Activated CD4-positive, alpha-beta T cell treated with anti-CD3 and anti-CD28 coated beads for 1 hour (primary cell): Measurements from ENCODE around the gene TRPM1.

Experiments used
- DNase-seq: peaks from one replicate; pipeline ENCODE4 v3.0.0-alpha.2; 2020

The TRPM1 gene

GRCh38 chr15:31013863-31014607 is 87.5 kb downstream of the TRPM1 start:
- no peak for DNase-seq

- no peak for DNase-seq
Observed at GRCh38 chr15:31012455-31012854, 89.1 kb downstream of the TRPM1 start.

DNA sequence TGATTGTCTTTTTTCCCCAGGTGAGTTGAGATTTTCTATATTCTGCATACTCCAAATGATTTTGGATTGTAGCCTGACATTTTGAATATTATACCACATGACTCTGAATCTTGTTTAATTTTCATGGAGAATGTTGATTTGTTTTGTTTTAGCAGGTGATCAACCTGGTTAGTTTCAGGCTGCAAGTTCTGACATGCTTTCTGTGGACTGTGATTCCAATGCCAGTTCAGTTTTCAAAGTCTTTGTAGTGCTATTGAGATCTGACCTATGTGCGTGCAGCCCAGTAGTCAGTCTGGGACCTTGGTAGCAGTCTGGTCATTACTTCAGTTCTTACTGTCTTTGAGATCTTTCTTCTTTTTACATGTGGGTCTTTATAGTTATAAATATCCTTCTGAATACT is 91.5 kb downstream of the TRPM1 start:
- no peak for DNase-seq

GRCh38 chr15:31005660-31006059 is 95.9 kb downstream of the TRPM1 start:
- DNase-seq, result no peak

- no peak for DNase-seq
Observed at GRCh38 chr15:31004220-31004733, 97.2 kb downstream of the TRPM1 start.

- no peak for DNase-seq
Observed at GRCh38 chr15:31001702-31002101, 99.8 kb downstream of the TRPM1 start.

DNA sequence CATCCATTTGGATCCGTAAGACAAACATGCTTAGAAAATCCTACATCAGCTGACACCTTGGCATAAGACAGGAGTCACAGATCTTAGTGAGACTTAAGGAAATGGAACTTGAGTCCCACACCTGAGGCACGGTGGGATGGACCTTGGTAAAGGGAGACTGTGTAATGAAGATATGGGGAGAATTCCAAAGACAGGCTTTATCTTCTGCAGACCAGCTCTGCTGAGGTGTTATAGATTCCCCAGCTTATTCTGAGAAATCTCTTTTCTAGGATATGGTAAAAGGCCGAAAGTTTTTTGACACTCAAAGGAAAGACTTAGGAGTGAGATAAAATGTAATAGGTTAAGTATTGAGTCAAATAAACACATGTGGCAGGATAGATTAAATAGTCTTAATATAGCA is 101.8 kb downstream of the TRPM1 start:
- DNase-seq, result no peak

GRCh38 chr15:30997270-30997669 is 104.3 kb downstream of the TRPM1 start:
- no peak for DNase-seq

GRCh38 chr15:30992249-30992864 is 109.2 kb downstream of the TRPM1 start:
- DNase-seq, result no peak

- peak; percentile 62 for DNase-seq
Observed at GRCh38 chr15:30991255-30992235, 110.0 kb downstream of the TRPM1 start, which contains the start of gene MTMR10. TSS of gene MTMR10 (minus strand) at chr15:30991628. CDS start at chr15:30991506, 122 bp downstream.

- DNase-seq, result no peak
Observed at GRCh38 chr15:30990446-30991254, 110.9 kb downstream of the TRPM1 start.

DNA sequence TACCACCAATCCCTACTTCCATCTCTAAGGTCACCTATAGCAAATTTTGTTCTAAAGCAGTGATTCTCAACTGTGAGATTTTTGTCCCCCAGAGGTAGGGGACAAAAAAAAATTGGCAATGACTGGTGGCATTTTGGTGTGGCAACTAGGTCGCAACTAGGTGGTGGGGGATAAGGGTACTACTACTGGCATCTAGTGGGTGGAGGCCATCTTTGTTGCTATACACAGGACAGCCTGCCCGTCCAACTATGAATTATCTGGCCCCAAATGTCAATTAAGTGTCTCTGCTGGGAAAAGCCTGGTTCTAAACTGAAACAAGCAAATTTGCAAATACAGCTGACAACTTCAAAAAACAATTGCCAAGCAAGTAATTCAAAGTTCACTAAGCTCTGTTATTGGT is 111.5 kb downstream of the TRPM1 start:
- no peak for DNase-seq

DNA sequence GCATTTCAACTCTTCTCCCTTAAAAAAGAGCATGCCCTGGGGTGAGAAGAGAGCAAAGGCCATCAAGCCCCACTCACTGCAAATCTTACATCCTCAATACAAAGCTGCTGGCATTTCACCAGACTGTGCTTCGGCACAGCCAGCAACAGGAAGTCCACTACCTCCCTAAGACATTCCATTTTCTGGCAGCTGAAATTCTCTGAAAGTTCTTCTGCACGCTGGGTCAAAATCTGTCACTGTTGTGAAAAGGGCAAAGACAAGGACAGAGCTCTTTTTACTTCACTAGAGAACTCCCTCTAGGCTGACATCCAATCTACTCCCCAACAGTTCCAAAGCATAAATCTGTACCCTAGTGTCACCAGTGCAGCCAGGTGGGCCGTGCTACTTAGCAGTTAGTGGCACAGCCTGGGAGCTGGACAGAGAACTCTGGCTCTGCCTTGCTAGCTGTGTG is 116.4 kb downstream of the TRPM1 start:
- DNase-seq, result no peak

DNA sequence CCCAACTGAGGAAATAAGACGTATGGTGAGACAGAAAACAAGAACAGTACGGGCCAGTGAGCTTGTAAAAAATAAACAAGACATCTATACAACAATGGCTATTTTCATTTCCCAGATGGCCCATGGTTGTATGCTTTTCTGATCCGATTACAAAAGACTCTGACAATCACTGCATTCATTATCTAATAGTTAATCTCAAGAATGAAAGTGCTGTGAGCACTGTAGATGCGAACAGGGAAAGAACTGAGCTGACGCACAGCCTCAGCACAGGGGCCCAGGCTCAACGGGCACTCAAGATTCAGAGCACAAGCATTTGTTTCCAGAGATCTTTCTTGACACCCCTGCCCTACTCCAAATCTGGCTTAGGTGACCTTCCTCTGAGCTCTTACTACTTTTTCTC is 117.0 kb downstream of the TRPM1 start:
- no peak for DNase-seq

- no peak for DNase-seq
Observed at GRCh38 chr15:30984118-30984517, 117.4 kb downstream of the TRPM1 start.

DNA sequence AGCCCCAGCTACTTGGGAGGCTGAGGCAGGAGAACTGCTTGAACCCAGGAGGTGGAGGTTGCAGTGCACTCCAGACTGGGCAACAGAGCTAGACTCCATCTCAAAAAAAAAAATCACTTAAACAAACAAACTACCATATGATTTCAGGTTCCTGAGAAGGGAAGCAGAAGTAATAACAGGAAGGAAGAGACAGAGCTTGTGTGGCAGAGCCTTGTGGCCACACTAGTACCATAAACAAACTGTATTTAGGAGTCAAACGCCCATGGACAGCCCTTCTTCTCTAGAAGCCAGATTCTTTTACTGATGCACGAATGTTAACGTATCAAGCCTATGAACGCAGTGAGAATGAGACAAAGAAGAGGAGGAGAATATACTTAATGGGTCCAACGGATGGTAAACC is 122.1 kb downstream of the TRPM1 start:
- DNase-seq, result no peak

GRCh38 chr15:30978328-30978727 is 123.2 kb downstream of the TRPM1 start:
- DNase-seq, result no peak

GRCh38 chr15:30974112-30974511 is 127.4 kb downstream of the TRPM1 start:
- no peak for DNase-seq

DNA sequence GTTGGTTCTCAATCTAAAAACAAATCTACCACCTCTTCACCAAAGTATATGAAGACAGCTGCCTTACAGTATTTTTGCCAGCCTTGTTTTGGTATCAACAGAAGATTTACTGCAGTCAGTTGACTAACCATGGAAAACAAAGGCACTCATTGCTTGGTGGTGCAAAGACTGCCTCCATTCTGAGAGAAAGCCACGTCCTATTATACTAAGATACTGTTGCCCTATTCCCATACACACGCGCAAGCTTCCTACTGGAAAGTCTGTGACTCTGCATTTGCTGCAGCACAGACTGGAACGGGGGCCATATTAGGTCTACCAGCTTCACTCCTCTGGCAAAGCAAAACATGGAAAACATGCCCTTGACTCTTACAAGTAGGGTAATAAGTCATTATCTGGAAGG is 128.1 kb downstream of the TRPM1 start:
- DNase-seq, result no peak

DNA sequence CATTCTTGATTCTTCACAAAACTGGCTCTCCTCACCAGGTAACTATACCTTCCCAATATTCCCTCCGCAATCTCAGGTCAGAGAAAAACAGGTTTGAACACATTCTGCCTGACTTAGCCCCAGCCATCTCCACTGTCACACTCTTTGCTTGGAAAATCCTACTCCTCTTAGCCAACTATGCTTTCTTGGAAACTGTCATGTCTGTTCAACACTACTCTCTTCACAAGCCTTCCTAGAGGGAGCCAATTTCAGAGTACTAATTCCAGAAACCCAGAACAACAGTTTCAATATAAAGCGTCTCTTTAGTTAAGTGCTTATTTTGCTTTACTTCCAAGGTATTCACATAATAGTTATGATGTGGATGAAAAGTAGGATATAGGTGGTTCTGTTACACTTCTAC is 131.8 kb downstream of the TRPM1 start:
- no peak for DNase-seq

- no peak for DNase-seq
Observed at GRCh38 chr15:30963681-30964080, 137.8 kb downstream of the TRPM1 start.

DNA sequence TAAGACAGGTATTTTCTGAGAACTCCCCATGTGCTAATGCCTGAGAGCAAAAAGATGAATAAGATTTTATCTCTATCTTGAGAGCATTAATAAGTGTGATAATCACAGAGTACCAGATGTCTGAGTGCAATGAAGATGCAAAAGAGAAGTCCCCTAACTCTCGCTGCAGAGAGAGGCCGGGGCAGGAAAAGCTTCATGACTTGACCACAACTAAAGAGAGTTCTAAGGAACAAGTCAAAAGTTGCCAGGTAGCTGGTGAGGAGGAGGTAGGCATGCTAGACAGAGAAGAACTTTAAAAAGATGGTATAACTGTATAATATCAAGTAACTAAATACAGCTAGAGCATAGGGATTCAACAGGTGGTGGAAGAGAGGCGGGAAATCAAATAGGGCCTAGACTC is 138.9 kb downstream of the TRPM1 start:
- DNase-seq, result no peak
